Fibroblast of villous mesenchyme (primary cell): ENCODE measurements around the gene C11orf24. TPM values are rescaled to one million over a fixed set of nuclear protein-coding genes. Genes with fewer than 3 reads are reported as not detected.
A peak's percentile ranks its signal among the peaks of the same experiment; 100 is the strongest.
"Not testable (repeated sequence)": the region's sequence is repeated elsewhere in the genome, so short reads cannot be mapped to it uniquely, and the experiment has no call there.

ENCODE experiments used
- DNase-seq: peaks from one replicate; pipeline ENCODE4 v3.0.0-alpha.2; 2010; ENCODE audit warnings: low read depth
- H3K4me3 ChIP-seq: 2 replicates; pipeline ENCODE4 v1.5.1; 2011; ENCODE audit warnings: low read depth, mild to moderate bottlenecking, low read length
- CTCF ChIP-seq: IDR thresholded peaks from 2 replicates; pipeline ENCODE4 v1.5.1; 2012; ENCODE audit warnings: low read depth, mild to moderate bottlenecking, low read length; ENCODE audit not compliant: insufficient read depth
- total RNA-seq: library from RNA; depleted of rRNA; stranded (reverse); fragments of >200 nt; gene quantifications from 2 replicates; pipeline ENCODE4 v1.2.3, GENCODE V29; 2012

C11orf24 gene
- total RNA-seq, 1 donor = 50.1 TPM

- no peak for TF ChIP-seq CTCF
- no peak for DNase-seq
Observed at GRCh38 chr11:68303982-68304780, 32.4 kb upstream of the C11orf24 start.

GRCh38 chr11:68303083-68303482 lies 31.3 kb upstream of the C11orf24 start:
- no peak overlapping the region for H3K4me3 ChIP-seq
- TF ChIP-seq CTCF = no peak
- no peak for DNase-seq

More at GRCh38 chr11:68303982-68304780, 32.4 kb upstream of the C11orf24 start:
- no peak overlapping the region for H3K4me3 ChIP-seq

GRCh38 chr11:68302670-68303069 lies 30.9 kb upstream of the C11orf24 start:
- DNase-seq = peak; percentile 52
- H3K4me3 ChIP-seq = no peak overlapping the region
- no peak for TF ChIP-seq CTCF

- TF ChIP-seq CTCF = no peak
- no peak for DNase-seq
- no peak overlapping the region for H3K4me3 ChIP-seq
Observed at GRCh38 chr11:68302256-68302655, 30.5 kb upstream of the C11orf24 start.

GRCh38 chr11:68300076-68300830 lies 28.5 kb upstream of the C11orf24 start:
- no peak for TF ChIP-seq CTCF
- DNase-seq = no peak
- H3K4me3 ChIP-seq = no peak overlapping the region

GRCh38 chr11:68299517-68299879 lies 27.7 kb upstream of the C11orf24 start:
- H3K4me3 ChIP-seq, DNase-seq: not testable (repeated sequence)

GRCh38 chr11:68298659-68299516 lies 27.1 kb upstream of the C11orf24 start:
- no peak for DNase-seq
- TF ChIP-seq CTCF = no peak
- H3K4me3 ChIP-seq = no peak overlapping the region
